ENCODE data around the gene BEND5. TPM values are rescaled to one million over a fixed set of nuclear protein-coding genes. Genes with fewer than 3 reads are reported as not detected.

BEND5 gene
- total and polyA plus RNA-seq, 4 donors: 0.12 to 0.93 (median 0.19) TPM

GRCh38 chr1:48784301-48784700 is 7.6 kb upstream of the BEND5 start:
- H3K9ac ChIP-seq (ENCODE audit: low read depth in 1 of 2, low read length in 2 of 2): no peak overlapping the region
- no peaks in the 10 kb centered on the region for H3K4me1 ChIP-seq (ENCODE audit: control insufficient read depth in 4 of 4, insufficient read depth in 4 of 4, low read length in 3 of 4)
- no peak overlapping the region for H3K4me3 ChIP-seq (ENCODE audit: low read depth in 1 of 3, low read length in 3 of 3)
- 89% methylated on average over 2 of the region's 2 CpGs for WGBS
- no peaks in the 10 kb centered on the region for H3K36me3 ChIP-seq (ENCODE audit: control insufficient read depth in 4 of 4, insufficient read depth in 3 of 4, low read depth in 1 of 4, low read length in 3 of 4)
- TF ChIP-seq RAD21 (IDR thresholded peaks at IDR 0.05) (no peak), MAX (IDR thresholded peaks at IDR 0.05) (no peak), GABPA (IDR thresholded peaks at IDR 0.05 in 1 of 2, conservative IDR thresholded peaks at IDR 0.05 in 1 of 2) (no peak), ZBTB33 (IDR thresholded peaks at IDR 0.05) (no peak), EGR1 (IDR thresholded peaks at IDR 0.05; ENCODE audit: low read depth in 2 of 2) (no peak), ATF3 (IDR thresholded peaks at IDR 0.05) (no peak), CTCF (IDR thresholded peaks at IDR 0.05; ENCODE audit: low read depth, low read length, missing input control) (no peak), YY1 (IDR thresholded peaks at IDR 0.05) (no peak), JUND (IDR thresholded peaks at IDR 0.05) (no peak), HNF4A (conservative IDR thresholded peaks at IDR 0.05) (no peak), FOXA1 (IDR thresholded peaks at IDR 0.05) (no peak), REST (IDR thresholded peaks at IDR 0.05) (no peak), HNF4G (IDR thresholded peaks at IDR 0.05) (no peak), TAF1 (conservative IDR thresholded peaks at IDR 0.05) (no peak), FOXA2 (IDR thresholded peaks at IDR 0.05) (no peak), RXRA (IDR thresholded peaks at IDR 0.05) (no peak), NR2F2 (IDR thresholded peaks at IDR 0.05) (no peak), SP1 (IDR thresholded peaks at IDR 0.05) (no peak)
- H3K27me3 ChIP-seq (ENCODE audit: control insufficient read depth in 4 of 4, insufficient read depth in 4 of 4, low read length in 3 of 4): peaks cover 0 to 3% (median 0%) of the 10 kb centered on the region in 4 donors
- DNase-seq (ENCODE audit: low spot score): no peak
- no peaks in the 10 kb centered on the region for H3K9me3 ChIP-seq (ENCODE audit: control insufficient read depth in 4 of 4, low read length in 3 of 4)
- no peak overlapping the region for H3K27ac ChIP-seq (ENCODE audit: low read depth in 1 of 2, low read length in 2 of 2)
